Measurements from ENCODE around the gene SYTL2.

SYTL2 gene

DNA sequence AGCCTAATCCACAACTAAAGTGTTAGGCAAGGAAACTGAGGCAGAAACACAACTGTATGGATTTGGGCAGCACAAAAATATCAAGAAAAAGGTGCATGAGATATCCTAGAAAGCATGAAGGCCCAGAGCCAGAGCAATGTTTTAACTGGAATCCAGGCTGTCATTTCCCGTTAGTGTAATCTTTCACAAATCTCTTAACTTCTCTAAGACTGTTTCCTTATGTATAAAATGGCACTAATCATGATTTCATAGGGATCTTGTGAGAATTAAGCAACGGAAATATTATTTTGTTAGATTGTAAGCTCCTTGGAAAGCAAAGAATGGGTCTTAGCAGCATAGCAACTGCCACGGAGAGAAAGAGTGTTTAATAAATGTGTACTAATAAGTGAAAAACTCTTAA lies 14.7 kb upstream of the SYTL2 start:
- no peak for FAIRE-seq

DNA sequence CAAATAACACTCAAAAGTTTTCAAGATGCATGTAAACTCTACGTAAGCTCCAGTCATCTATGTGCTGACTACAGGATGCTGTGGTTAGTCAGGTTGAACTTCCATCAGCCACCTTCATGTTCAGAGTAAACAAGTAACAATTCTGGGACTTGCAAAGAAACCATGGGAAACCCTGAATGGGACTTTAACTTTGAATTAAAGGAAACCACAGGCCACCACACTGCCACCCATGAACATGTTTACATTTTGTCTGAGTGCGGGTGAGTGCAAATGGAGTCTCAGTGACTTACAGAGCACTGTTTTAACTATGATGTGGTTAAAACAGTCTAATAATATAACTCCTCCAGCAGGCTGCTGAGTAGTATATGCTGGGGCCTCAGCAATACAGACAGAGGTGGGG lies 12.9 kb upstream of the SYTL2 start:
- FAIRE-seq, result no peak

DNA sequence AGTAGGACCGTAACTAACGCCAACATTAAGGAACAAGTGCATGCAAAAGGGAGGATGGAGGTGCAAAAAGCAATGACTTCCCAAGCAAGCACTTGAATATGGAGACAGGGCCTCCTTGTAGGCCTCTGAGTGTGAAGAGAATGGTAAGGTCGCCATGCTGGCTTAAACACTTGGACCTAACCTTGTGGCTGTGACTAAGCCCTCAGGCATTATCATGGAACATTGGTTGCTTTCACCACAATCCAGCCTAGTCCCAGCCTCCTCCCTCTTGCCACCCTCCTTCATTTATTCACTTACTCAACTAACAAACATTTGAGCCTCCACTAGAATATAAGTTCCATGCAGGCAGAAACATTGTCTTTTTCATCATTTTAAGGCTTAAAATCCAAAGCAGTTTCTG lies 11.9 kb upstream of the SYTL2 start:
- no peak for FAIRE-seq

DNA sequence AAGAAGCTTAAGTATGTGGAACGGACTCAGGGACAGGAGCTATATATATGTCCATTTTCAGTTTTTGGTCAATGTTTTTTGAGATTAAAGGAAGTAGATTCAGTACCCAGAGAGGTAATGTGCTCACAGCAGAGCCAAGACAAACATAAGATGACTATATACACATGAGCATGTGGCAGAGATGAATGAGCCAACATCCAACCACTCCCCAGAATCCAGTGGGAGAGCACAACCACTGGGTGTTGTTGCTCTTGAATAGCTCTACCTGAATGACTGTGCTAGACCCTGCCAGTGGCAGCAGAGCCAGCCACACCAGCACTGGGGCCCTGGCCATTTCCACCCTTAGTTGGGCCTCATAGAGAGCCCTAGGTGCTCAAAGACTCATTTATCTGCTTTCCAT lies 10.7 kb upstream of the SYTL2 start:
- no peak for FAIRE-seq

DNA sequence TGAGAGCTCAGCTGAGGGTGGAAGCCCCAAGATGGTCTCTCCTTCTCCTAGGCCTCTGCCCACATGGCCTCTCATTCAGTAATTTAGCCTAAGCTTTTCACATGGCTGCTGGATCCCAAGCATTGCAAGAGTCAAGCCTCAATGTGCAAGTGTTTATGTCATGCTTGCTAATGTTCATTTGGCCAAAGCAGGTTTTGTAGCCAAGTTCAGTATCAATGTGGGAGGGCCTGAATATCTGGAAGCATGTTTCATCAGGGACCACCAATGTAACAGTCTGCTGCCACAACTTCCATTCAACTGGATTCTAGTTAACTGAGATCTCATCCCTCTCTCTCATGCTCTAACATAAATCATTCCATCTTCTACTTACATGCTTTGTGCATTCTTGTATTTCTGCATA lies 8.5 kb upstream of the SYTL2 start:
- no peak for FAIRE-seq

DNA sequence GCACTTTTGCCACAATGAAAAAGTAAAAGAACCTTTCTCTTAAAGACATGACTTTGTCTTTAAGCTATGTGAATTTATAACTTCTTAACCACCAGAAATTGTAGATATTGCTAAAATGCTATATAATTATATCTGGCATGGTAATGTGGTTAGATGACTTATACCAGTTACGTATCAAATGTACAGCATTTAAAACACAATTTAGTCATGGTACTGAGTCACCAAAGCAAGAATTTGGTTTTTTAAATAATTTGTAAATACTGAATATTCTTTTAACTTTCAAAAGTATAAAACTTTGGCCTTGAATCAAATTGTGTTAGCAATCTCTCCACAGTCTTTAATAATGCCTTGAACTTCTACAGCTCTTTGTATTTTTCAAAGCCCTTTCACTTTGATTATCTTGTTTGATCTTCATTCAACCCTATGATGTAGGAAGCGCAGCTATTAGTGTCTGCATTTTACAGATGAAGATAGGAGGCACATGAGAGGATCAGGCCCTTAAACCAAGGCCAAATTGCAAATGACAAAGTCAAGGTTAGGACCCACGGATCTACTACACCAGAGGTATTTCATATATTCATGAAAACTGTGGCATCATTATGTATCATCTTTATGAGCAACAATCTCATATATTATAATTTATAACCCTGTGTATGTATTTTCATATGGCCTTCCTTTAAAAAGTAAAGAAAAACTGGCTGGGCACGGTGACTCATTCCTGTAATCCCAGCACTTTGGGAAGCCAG lies 4.4 kb upstream of the SYTL2 start:
- FAIRE-seq, result no peak

DNA sequence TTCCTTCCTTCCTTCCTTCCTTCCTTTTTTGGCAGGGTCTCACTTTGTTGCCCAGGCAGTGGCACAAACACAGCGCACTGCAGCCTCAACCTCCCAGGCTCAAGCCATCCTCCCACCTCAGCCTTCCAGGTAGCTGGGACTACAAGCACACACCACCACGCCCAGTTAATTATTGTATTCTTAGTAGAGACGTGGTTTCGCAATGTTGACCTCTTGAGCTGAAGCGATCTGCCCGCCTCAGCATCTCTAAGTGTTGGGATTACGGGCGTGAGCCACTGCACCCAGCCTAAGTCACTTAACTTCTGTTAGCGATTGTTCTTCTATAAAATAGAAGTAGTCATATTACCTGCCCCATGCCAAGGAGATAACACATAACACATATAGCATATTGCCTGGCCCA lies 2.8 kb upstream of the SYTL2 start:
- FAIRE-seq, result no peak

DNA sequence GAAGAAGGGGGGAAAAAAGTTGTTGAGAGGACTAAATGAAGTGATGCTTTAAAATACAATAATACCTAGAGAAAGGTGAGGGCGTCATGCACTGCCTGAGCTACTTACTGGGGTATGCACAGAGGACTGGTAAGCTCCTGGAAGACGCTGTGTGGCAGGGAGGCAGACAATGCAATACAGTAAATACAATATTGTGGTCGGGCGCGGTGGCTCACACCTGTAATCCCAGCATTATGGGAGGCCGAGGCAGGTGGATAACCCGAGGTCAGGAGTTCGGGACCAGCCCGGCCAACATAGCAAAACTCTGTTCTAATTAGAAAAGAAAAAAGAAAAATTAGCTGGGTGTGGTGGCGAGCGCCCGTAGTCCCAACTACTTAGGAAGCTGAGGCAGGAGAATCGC lies 683 bp upstream of the SYTL2 start:
- no peak for FAIRE-seq

DNA sequence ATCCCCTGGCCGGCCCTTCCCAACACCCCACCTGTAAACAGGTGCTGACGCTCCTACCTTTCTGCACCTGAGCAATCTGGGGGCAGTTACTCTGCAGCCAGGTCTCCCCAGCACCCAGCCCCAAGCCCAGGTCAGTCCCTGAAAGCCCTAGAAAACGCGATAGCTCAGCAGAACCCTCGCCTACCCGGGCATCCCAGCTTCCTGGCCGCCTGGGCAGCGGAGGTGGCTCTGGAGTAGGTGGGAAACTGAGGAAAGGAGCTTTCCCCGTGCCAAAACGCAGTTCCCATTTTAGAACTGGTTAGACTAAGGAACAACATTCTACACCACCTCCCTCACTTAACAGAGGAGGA lies 445 bp downstream of the SYTL2 start:
- FAIRE-seq, result no peak

DNA sequence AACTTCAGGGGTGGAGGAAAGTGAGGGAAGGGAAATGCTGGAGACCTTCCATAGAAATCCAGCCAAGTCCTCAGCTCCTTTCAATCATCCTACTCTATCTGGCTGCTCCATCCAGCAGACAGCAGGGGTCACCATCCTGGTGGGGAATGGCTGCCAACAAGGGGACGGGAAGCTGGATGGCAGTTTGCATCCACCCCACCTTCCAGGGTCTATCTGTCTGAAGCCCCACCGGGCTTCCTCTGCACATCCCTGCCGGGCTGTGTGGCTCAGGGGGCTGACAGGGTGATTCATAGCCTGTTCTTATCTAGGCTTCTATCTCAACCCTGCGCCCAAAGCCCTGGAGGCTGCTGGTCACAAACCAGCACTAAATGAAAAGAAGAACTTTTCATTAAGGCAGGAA lies 1.1 kb downstream of the SYTL2 start:
- FAIRE-seq, result no peak

DNA sequence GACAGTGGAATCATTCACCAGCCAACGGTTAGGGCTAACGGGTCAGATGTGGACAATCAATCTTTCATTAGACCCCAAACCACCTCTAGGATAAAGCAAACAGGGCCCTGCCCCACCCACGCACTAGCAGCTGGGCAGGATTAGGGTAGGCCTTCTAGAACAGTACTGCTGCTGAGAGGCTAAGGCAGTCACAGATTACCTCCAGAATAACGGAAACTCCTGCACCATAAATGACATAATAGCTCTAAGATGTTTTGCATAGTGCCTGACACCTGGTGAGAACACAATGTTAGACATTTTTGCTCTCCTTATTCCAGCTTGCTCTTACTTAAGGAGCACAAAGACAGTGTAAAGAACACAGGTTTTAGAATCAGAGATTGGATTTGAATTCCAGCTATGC lies 1.8 kb downstream of the SYTL2 start:
- FAIRE-seq, result no peak

DNA sequence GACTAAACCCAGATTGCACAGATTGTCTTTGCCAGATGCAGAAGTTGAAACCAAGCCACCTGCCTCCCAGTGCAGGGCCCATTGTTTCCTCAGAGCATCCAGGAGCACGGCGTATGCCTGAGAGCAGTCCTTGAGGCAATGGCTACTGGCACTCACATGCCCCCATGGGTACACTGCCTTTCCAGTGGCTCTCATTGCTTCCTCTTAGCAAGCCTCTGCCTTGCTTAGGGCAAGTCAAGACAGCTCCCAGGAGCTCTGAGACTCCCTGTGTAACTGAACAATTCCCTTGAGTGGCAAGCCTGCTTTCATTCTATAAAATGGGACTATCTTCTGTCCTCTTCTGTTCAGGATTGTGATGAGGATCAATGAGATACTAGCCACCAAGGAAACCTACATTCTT lies 4.1 kb downstream of the SYTL2 start:
- no peak for FAIRE-seq

DNA sequence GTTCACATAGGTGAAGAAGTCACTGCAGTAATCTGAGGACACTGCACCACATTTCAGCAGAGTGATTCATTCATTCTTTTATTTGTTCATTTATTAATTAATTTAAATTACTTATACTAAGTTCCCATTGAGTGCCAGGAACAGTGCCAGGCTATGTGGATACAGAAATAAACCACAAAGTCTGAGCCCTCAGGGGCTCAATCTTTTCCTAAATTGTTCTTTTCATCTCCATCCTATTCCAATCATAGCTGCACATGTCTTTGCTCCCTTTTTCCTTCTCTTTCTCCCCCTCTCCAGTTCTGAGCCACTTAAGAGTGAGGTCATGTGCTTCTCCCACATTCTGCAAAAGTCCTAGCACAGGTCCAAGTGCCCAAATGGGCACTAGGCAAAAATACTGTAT lies 4.9 kb downstream of the SYTL2 start:
- no peak for FAIRE-seq

DNA sequence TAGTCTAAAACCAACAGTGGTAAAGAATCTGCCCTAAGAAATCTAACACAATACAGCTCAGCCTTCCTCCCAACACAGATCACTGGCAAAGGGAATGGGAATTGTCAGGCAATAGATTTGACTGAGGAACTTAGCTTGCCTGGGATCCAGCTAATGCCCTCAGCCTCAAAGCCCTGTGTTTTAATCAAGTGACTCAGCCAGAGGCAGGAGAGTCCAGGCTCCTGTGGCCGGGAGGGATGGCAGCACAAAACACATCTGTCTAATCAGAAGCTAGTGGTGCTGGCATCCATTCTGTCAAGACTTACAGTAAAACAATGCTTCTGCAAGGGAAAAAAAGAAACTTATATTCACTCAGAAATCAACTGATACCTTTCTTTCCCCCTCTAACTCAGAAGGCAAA lies 5.6 kb downstream of the SYTL2 start:
- no peak for FAIRE-seq

DNA sequence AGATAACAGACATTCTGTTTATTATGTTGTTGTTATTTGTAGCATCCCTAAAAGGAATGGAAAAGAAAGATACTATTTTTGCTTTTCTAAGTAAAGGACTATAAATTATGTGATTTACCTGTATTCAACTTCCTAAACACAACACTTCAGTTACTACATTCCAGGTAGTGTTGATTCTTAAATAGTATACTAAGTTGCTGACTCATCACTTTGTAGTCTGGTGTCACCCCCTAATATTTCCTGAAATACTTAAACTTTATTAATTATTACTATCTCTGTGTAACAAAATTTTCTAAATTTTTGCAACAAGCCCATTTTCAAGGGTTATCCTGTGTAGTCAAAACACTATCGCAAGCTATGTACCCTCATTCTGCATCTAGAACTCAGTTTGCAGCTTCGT lies 7.0 kb downstream of the SYTL2 start:
- no peak for FAIRE-seq

DNA sequence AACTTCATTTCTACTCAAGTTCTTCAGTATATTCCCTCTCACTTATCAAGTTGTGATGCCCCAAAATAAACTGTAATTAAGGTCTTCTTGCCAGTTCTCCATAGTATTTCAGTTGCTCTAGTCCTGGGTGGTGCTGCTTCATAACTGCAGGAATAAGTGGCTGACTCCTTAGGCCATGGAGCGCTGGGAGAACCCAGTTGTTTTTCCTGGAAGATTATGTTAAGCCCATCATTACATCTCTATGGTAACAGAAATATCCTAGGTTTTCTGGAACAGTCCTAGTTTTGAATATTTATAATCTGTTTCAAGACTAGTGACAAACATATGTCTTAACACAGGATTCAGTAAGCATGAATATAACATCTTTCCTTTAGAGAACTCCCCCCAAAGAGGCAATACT lies 7.6 kb downstream of the SYTL2 start:
- no peak for FAIRE-seq

DNA sequence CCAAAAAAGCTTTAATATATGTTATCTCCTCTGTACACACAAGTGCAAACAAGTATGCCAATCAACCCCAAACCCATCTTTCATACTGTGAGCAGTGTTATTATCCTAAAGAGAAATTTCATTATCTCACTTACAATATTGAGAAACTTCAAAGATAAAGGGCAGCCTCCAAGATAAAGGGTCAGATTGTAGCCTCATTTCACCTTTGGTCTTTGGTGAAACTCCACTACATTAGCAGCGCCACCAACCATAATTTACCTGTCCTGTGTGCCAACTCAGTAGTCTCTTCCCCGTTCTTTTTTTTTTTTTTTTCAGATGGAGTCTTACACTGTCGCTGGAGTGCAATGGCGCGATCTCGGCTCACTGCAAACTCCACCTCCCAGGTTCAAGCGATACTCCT lies 9.4 kb downstream of the SYTL2 start:
- no peak for FAIRE-seq

DNA sequence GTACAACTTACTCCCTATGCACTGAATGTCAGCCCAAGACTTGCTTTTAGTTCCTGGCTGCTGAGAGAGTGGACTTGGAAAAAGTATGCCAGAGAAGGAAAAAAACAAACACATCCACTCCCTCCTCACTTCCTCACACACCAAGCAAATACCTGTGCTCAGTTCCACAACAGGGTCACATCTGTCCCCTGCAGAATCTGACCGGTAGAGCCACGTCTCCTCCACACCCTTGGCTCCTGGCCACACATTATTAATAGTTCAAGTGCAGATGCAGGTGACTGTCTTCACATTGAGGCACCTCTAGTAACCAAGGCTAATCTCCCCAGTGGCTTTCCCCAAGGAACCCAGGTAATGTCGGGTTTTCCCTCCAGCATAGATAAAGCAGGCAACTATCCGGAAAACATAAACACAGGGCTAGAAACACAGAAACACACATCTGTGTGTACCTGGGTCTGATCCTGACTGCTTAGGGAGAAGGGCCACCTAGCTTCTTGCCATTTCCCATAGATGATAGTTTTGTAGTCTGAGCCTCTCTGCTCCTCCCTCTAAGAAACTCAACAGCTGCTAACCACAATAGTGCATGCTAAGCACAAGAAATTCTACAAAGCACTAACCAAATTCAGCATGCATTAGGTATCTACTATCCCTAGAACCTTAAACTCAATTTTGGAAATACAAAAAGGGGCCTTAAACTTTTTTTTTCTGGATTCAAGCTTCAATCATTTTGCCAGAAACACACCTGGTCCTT lies 10.2 kb downstream of the SYTL2 start:
- no peak for FAIRE-seq

DNA sequence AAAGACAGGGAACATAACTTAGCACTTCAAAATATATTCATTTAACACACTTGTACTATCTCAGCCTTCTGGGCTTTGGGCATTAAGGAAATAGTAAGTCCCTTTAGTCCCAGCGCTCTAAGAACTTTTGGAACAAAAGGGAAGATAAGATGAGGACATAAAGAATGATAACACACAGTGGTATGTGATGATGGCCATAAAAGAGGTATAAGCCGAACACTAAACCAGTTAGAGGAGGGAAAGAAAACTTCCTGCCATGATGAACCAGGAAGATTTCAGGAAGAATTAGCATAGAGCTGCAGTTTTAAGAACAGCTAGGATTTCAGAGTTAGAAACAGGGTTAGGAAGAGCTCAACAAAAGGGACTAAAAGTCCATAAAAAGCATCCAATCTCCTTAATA lies 11.8 kb downstream of the SYTL2 start:
- FAIRE-seq, result no peak

DNA sequence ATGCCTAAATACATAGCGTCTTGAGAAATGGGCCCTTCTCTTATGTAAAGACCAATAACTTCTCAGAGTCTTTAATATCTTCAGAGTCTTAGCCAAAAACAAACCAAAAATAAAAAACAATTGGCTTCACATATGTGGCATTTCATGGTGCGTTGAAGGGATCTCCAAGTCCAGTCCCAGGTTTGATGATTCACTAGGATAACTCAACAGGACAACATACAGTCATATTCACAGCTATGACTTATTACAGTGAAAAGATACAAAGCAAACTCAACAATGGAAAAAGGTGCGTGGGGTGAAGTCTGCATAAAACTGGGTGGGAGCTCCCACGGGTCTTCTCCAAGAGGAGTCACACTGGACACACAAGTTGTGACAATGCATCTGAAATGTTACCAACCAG lies 12.6 kb downstream of the SYTL2 start:
- no peak for FAIRE-seq

DNA sequence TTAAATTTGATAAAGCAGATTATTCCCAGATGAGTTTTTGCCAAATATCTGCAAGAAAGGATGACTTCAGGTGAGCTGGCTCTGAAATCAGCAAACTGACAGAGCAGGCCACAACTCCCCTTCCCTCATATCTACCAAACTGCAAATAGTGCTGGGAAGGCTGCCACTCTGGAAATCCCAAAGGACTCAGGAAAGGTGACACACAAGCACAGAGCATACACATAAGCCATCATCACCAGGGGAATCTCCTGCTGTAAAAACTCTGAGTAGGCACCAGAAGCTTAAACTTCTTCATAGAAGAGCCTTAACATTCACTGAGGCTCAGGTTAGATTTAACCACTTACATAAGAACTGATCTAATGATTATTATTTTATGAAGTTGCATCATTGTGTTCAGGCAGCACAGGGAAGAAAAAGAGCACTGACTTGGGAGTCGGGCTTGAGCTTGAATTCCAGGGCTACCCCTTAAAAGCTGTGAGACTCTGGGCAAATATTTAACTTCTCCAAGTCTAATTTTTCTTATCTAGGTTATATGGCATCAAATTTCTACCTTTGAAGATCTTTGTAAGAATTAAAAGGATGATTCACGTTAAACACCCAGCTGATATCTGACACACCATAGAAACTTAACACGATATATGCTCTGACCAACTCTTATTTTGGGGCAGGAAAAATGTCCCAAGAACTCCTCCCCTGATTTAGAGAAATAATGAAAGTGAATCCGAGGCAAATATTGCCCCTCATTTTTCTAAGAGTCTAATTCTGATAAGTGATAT lies 15.0 kb downstream of the SYTL2 start:
- no peak for FAIRE-seq

DNA sequence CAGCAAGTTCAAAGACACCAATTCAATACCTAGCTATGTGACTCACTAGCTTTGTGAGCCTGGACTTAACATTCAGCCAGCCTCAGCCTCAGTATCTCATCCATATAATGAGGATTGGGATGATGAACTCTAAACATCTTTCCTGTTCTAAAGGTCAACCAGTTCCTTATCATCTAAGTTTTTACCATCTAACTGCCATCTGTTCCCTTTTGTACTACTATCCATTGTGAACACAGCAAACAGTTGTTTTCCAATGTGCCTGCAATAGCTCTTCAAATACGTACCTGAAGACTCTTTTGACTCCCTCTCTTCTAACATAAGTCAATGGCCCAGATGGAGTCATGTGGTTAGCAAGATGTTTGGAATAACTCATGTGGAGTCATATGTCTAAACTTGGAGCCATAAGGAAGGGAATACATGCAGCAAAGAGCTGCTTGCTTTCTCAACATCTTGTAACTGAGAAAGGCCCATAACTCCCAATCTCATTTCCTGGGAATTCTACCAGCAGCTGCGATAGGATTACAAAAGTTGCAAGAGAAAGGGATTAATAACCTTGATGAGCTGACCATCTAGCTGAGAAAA lies 19.4 kb downstream of the SYTL2 start:
- FAIRE-seq, result no peak

DNA sequence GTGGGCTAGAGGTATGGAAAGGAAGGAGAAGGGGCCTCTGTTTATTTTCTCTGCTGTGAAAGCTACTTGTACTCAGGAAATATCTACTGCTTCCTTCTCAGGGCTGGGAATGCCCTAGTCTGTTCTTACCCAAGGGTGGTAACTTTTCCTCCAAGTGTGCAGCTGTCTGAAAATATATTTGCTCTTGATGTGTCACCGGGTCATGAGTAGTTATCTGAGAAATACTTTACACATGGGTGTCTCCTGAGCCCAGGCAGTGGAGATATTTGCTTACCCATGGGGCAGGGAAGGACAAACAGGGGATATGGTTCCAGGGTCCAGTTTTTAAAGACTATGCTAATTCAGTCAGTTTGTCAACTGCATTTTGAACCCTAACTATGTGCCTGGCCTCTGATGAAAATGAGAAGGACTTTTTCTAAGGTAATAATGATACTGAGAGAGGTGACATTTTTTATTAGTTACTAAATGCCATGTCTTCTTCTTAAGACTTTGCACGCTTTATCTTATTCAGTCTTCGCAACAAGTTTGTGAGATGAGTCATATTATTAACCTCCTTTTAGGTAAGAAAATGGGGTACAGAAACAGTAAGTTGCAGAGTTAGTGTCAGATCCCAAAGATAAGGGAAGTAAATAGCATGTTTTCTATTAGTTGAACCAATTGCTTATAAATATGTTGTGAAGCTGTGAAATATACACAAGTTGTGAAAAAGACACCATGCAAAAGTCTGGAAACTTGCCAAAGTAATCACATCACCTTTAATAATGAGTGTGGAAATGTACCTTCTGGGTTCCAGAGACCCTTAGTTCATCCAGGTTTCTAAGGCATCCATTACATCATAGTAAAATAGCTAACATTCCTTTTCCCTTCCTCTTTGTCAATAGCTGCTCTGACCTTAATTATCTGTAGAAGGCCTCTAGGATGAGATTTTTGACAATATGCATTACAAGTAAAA lies 22.9 kb downstream of the SYTL2 start:
- FAIRE-seq, result no peak
